Lower leg skin (tissue), 3 donors: Measurements from ENCODE around the gene PRICKLE2.

Experiments used
- CTCF ChIP-seq, 3 donors: fragments of 450-650 bp; IDR thresholded peaks; one replicate each; pipeline ENCODE4 v1.5.1; 2016; ENCODE audit warnings: antibody characterized with exemption in 3 of 3, mild to moderate bottlenecking in 3 of 3, moderate library complexity in 2 of 3
- POLR2A ChIP-seq, 2 donors: fragments of 450-650 bp; IDR thresholded peaks; one replicate each; pipeline ENCODE4 v1.6.1; 2016 to 2017; ENCODE audit warnings: antibody characterized with exemption in 2 of 2, mild to moderate bottlenecking in 1 of 2, moderate library complexity in 1 of 2

GRCh38 chr3:64254443-64254842, 29.2 kb upstream of the PRICKLE2 start:
- TF ChIP-seq CTCF (IDR thresholded peaks at IDR 0.05) = no peak
- no peak for TF ChIP-seq POLR2A (IDR thresholded peaks at IDR 0.05)
